SIG-M5 treated with dmso at 0.1 percent for 504 hours (cell line): ENCODE measurements around the gene TRAF7.

ENCODE experiments used
- DNase-seq: peaks from one replicate; lab custom pipeline; 2025; ENCODE audit not compliant: unreplicated experiment; lab: John Stamatoyannopoulos, UW

The TRAF7 gene

GRCh38 chr16:2212362-2213324, 57.1 kb downstream of the TRAF7 start:
- DNase-seq, result peak; percentile 68

DNA sequence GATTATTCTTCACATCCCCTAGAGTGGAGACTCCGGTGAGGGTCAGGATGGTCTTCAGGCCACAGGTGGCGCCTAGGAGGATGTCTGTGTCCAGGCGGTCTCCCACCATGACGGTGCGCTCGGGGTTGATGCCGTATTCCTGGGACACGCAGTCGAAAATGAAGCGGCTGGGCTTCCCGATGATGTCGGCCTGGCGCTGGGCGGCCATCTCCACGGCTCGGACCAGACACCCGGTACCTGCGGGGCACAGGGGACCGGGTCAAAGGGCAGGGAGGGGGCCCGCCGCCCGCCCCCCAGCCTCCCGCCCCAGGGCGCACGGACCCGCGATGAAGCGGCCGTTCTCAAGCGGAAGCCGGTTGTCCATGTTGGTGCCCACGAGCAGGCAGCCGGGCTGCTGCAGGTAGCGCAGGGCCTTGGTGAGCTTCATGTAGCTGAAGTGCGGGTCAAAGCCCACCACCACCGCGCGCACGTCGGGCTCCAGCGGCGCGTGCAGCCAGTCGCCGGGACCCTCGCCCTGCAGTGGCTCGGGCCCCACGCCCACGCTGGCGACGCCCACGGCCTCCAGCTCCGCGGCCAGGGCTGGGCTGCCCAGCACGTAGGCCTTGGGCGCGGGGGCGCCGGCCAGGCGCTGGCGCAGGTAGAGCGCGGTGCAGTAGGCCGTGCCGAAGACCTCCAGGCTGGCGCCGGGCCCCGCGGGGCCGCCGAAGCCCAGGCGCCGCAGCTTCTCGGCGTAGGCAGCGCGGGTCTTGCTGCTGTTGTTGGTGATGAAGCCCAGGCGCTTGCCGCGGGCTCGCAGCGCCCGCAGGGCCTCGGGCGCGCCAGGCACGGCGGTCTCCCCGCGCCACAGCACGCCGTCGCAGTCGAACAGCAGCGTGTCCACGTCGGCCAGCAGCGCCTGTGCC, 58.5 kb downstream of the TRAF7 start:
- DNase-seq, result no peak

DNA sequence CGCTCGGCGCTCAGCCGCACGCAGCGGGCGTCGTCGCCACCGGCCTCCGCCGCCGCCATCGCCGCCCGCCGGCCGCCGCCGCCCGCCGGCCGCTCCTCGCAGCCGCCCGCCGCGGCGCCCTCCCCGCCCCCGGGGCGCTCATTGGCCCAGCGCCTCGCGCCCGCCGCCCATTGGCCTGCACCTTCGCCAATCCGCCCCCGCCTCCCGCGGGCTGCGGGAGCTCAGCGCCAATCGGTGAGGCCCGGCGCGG, 59.1 kb downstream of the TRAF7 start, which contains the start of gene PGP:
PGP (minus strand) TSS at position 122 of the 250 bp plus-strand sequence; CDS start at position 59, 63 bp downstream.
- DNase-seq, result no peak

DNA sequence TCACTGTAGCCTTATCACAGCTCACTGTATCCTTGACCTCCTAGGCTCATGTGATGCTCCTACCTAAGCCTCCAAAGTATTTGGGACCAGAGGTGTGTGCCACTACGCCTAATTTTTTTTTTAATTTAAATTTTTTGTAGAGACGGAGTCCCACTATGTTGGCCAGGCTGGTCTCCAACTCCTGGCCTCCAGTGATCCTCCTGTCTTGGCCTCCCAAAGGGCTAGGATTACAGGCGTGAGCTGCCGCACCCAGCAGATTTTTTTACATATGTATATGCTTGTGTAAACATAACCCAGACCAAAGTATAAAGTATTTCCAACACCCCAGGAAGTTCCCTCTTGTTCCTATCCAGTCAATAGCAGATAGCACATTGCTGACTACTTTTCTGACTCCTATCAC, 60.7 kb downstream of the TRAF7 start:
- DNase-seq, result no peak

- peak; percentile 99 for DNase-seq
These were observed 67.8 kb downstream of the TRAF7 start, which contains the start of gene E4F1 for GRCh38 chr16:2223221-2223941. Gene E4F1 (plus strand): TSS chr16:2223591. CDS start chr16:2223614, 23 bp downstream.

DNA sequence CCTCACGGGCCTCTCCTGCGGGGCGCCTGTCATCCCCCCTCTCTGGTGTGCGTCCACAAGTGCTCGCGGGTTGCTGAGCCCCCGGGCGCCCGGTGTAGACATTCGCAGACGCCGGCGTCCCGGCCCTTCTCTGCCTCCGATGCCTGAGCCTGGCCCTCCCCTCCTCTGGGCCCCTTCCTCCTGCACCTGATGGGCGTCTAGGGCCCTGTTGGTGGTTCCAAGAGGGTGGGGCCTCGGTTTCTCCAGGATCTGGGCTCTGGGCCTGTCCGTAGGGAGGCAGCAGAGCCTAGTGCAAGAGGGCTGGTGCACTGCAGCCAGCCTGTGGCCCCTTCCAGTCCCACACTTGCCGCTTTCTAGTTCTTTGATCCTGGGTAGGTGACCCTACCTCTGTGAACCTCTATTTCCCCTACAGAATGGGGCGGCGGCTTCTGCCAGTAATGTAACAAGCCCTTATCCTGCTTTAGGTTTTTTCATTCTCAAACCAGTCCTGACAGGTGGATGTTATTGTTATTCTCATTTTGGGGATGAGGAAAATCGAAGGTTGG, 68.4 kb downstream of the TRAF7 start:
- peak; percentile 37 for DNase-seq

DNA sequence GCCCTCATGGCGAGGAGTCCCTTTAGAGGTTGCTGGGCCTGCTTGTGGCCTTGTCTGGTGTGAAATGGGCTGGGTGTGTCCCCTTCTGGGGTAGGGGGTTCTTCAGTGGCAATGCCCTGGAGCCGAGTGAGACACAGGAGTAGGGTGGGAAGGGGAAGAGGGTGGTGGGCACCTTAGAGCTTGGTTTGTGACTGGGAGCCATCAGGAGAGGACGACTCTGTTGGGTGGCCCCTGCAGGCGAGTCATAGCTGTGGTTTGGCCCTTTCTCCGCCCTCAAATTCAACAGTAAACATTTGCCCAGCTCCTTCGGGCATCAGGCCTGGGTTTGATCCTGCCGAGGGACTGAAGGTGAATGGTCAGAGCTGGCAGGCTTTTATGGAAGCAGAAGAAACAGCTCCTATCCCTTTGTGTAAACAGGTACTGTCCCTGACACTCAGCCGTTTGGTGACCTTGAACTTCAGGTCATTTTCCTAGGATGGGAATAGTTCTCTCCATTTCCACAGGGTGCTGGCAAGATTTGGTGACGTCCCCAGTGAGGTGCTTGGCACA, 70.7 kb downstream of the TRAF7 start:
- no peak for DNase-seq

- DNase-seq, result no peak
These were observed 71.3 kb downstream of the TRAF7 start for GRCh38 chr16:2226918-2227317.
